ENCODE measurements around the gene FAM177A1. TPM values are rescaled to one million over a fixed set of nuclear protein-coding genes. Genes with fewer than 3 reads are reported as not detected.
A peak's percentile ranks its signal among the peaks of the same experiment; 100 is the strongest.

FAM177A1 gene, protein sequence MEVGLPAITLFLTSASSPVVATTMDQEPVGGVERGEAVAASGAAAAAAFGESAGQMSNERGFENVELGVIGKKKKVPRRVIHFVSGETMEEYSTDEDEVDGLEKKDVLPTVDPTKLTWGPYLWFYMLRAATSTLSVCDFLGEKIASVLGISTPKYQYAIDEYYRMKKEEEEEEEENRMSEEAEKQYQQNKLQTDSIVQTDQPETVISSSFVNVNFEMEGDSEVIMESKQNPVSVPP
- 48.5 to 53.0 TPM (median 49.3 TPM) in 3 replicates for total RNA-seq

DNA sequence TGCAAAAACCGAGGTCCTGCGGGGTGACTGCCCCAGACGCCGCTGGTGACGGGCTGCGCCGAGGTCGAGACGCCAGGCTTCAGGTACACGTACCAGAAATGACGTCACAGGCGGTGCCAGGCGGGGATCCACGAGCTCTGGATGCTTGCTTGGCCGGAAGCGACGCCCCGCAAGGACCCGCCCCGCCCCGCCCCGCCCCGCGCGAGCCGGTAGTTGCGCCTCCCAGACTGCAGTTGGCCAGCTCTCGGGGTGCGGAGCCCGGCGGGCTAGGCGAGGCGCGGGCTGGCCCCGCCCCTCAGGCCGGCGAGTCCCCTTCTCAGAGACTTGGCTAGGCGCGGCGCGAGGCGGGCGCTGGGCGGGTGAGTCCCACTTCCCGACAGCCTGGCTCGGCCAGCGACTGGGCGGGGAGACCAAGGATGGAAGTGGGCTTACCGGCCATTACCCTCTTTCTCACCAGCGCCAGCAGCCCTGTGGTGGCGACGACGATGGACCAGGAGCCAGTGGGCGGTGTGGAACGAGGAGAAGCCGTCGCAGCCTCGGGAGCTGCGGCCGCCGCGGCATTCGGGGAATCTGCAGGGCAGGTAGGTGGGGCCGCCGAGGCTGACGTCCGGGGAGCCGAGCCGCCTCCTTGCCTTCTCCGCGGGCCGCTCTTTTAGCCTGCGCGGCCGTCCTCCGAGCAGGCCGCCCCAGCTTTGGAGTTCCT is at the start of gene FAM177A1:
TSS of gene FAM177A1 (plus strand) at position 225 of the 703 bp plus-strand sequence. CDS start at position 417, 192 bp downstream.
- Mint-ChIP-seq H3K27me3 (ENCODE audit: low read depth) (no peaks in the 10 kb centered on the region), H3K4me3 (peak within 1 kb of the TSS; percentile 97), H3K27ac (peak within 1 kb of the TSS; percentile 100), H3K4me1 (peaks cover 18% of the 10 kb centered on the region), H3K9me3 (no peaks in the 10 kb centered on the region), H3K36me3 (peaks cover 4% of the 10 kb centered on the region)
- DNase-seq (ENCODE audit: low spot score in 2 of 2, unreplicated experiment in 2 of 2), result peak; percentile 90 to 92
- TF ChIP-seq, protein P1, sequence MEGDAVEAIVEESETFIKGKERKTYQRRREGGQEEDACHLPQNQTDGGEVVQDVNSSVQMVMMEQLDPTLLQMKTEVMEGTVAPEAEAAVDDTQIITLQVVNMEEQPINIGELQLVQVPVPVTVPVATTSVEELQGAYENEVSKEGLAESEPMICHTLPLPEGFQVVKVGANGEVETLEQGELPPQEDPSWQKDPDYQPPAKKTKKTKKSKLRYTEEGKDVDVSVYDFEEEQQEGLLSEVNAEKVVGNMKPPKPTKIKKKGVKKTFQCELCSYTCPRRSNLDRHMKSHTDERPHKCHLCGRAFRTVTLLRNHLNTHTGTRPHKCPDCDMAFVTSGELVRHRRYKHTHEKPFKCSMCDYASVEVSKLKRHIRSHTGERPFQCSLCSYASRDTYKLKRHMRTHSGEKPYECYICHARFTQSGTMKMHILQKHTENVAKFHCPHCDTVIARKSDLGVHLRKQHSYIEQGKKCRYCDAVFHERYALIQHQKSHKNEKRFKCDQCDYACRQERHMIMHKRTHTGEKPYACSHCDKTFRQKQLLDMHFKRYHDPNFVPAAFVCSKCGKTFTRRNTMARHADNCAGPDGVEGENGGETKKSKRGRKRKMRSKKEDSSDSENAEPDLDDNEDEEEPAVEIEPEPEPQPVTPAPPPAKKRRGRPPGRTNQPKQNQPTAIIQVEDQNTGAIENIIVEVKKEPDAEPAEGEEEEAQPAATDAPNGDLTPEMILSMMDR (IDR thresholded peaks at IDR 0.05; ENCODE audit: unreplicated experiment), result no peak

DNA sequence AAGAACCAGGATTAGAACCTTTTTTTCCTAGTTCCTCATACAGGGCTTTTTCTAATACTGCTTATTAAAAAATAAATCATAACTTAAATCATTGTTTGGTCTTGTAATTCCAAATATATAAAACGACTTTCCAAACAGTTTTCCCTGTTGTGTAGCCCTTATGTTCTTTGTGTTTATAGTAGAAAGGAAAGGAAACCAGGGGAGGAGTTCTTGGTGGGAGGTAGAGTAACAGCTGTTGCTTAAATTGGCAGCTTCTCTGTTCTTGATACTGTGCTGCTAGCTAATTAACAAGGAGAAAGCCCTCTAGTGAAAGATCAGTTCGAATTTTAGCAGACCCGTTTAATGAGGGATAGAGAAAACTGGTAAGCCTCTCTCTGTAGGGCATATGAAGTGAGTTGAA is 48.3 kb upstream of the FAM177A1 start:
- no peak for DNase-seq (ENCODE audit: low spot score in 2 of 2, unreplicated experiment in 2 of 2)
- no peaks in the 10 kb centered on the region for H3K4me1 Mint-ChIP-seq
- H3K27me3 Mint-ChIP-seq (ENCODE audit: low read depth), result no peaks in the 10 kb centered on the region
- TF ChIP-seq, protein P1 (IDR thresholded peaks at IDR 0.05; ENCODE audit: unreplicated experiment), result no peak
- no peaks in the 10 kb centered on the region for H3K9me3 Mint-ChIP-seq
- H3K4me3 Mint-ChIP-seq, result no peak overlapping the region
- H3K27ac Mint-ChIP-seq, result no peak overlapping the region
- H3K36me3 Mint-ChIP-seq, result peaks cover 7% of the 10 kb centered on the region

DNA sequence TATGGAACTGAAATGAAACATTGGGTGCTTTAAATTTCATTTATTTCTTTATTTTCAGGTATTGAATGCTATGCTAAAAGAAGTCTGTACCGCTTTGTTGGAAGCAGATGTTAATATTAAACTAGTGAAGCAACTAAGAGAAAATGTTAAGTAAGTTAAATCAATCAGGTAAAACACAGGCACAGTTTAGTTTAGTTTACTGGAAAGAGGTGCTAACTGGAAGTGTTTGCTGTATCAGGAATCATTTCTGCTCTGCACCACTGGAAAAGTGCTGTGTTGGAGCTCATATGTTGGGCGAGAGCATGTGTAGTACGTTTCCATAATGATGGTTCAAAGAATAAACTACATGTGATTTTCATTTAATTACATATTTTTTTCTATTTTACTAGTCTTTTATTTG is 46.6 kb upstream of the FAM177A1 start:
- peaks cover 7% of the 10 kb centered on the region for H3K36me3 Mint-ChIP-seq
- no peaks in the 10 kb centered on the region for H3K27me3 Mint-ChIP-seq (ENCODE audit: low read depth)
- TF ChIP-seq, protein P1 (IDR thresholded peaks at IDR 0.05; ENCODE audit: unreplicated experiment), result no peak
- H3K27ac Mint-ChIP-seq, result no peak overlapping the region
- H3K9me3 Mint-ChIP-seq, result no peaks in the 10 kb centered on the region
- DNase-seq (ENCODE audit: low spot score in 2 of 2, unreplicated experiment in 2 of 2), result no peak
- no peak overlapping the region for H3K4me3 Mint-ChIP-seq
- no peaks in the 10 kb centered on the region for H3K4me1 Mint-ChIP-seq

DNA sequence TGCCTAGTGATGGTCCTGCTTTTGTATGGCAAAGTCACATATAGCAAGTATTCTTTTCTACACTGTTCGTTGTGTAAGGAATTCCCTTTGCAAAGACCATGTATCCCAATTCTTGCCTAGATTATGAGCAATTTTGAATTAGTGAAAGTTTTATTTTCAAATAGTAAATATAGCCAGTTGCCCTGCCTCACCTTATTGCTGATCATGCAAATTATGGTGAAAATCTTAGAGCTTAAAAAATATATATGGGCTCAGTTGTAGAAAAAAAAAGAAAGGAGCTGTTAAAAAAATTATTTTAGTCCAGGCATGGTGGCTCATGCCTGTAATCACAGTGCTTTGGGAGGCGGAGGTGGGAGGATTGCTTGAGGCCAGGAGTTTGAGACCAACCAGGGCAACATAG is 44.5 kb upstream of the FAM177A1 start:
- H3K27ac Mint-ChIP-seq, result no peak overlapping the region

DNA sequence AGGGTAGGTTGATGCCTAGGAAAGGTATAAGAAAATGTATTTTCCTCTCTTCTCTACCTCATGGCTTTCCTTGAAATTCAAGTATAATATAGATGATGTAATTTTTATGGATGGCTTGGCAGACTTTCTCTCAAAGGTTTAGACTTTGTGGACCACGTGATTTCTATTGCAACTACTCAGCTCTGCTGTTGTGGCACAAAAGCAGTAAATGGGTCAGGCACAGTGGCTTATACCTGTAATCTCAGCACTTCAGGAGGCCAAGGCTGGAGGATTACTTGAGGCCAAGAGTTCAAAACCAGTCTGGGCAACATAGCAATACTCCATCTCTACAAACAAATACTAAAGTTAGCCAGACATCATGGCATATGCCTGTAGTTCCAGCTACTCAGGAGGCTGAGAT is 41.2 kb upstream of the FAM177A1 start:
- no peak overlapping the region for H3K27ac Mint-ChIP-seq
- DNase-seq (ENCODE audit: low spot score in 2 of 2, unreplicated experiment in 2 of 2), result no peak

More for the DNA sequence above, 44.5 kb upstream of the FAM177A1 start:
- Mint-ChIP-seq H3K36me3 (peaks cover 17% of the 10 kb centered on the region), H3K4me3 (no peak overlapping the region), H3K4me1 (no peaks in the 10 kb centered on the region), H3K27me3 (ENCODE audit: low read depth) (no peaks in the 10 kb centered on the region), H3K9me3 (no peaks in the 10 kb centered on the region)
- no peak for DNase-seq (ENCODE audit: low spot score in 2 of 2, unreplicated experiment in 2 of 2)
- TF ChIP-seq, protein P1 (IDR thresholded peaks at IDR 0.05; ENCODE audit: unreplicated experiment), result no peak

More for the DNA sequence above, 41.2 kb upstream of the FAM177A1 start:
- Mint-ChIP-seq H3K9me3 (no peaks in the 10 kb centered on the region), H3K4me1 (no peaks in the 10 kb centered on the region), H3K4me3 (no peak overlapping the region), H3K27me3 (ENCODE audit: low read depth) (no peaks in the 10 kb centered on the region), H3K36me3 (peaks cover 20% of the 10 kb centered on the region)
- TF ChIP-seq, protein P1 (IDR thresholded peaks at IDR 0.05; ENCODE audit: unreplicated experiment), result no peak

Data from mesothelial cell of epicardium (in vitro differentiated cells).